Gastroesophageal sphincter (tissue), 4 donors: ENCODE results near the gene AOX1. TPM values are rescaled to one million over a fixed set of nuclear protein-coding genes. Genes with fewer than 3 reads are reported as not detected.

Experiments
- ATAC-seq: fragments of 150-250 bp; one replicate; pipeline ENCODE4 v1.9.1; 2016; ENCODE audit warnings: mild to moderate bottlenecking, moderate library complexity
- H3K27ac ChIP-seq, 4 donors: fragments of 200-600 bp; sonication (generic) in 3 of 4; 1 replicate in 3 of 4; 2 replicates in 1 of 4; pipeline ENCODE4 v1.5.1; 2016 to 2019
- H3K27me3 ChIP-seq: fragments of 200-600 bp; sonication (generic); one replicate; pipeline ENCODE4 v1.5.1; 2019
- H3K36me3 ChIP-seq, 2 donors: fragments of 200-600 bp; sonication (generic); one replicate each; pipeline ENCODE4 v1.5.1; 2019; ENCODE audit warnings: control low read depth in 1 of 2
- H3K4me1 ChIP-seq, 3 donors: fragments of 200-600 bp; sonication (generic); 1 replicate in 2 of 3; 2 replicates in 1 of 3; pipeline ENCODE4 v1.5.1; 2016 to 2019; ENCODE audit warnings: control low read depth in 2 of 3
- H3K4me3 ChIP-seq, 2 donors: fragments of 200-600 bp; sonication (generic); one replicate each; pipeline ENCODE4 v1.5.1; 2019; ENCODE audit warnings: mild to moderate bottlenecking in 1 of 2, moderate library complexity in 1 of 2
- H3K9me3 ChIP-seq, 3 donors: fragments of 200-600 bp; sonication (generic); one replicate each; pipeline ENCODE4 v1.5.1; 2017 to 2019; ENCODE audit warnings: control low read depth in 2 of 3
- CTCF ChIP-seq, 4 experiments: fragments of 200-600 bp in 2 of 4; fragments of 450-650 bp in 2 of 4; sonication (generic) in 1 of 4; IDR thresholded peaks; one replicate each; pipeline ENCODE4 v1.5.1; 2017 to 2019; ENCODE audit warnings: antibody characterized with exemption in 4 of 4, mild to moderate bottlenecking in 2 of 4, moderate library complexity in 2 of 4
- EP300 ChIP-seq: sonication (generic); formaldehyde crosslinking; IDR thresholded peaks from one replicate; pipeline ENCODE4 v1.6.1; 2017; ENCODE audit warnings: antibody characterized with exemption, mild to moderate bottlenecking
- POLR2A ChIP-seq, 2 donors: fragments of 450-650 bp; IDR thresholded peaks; one replicate each; pipeline ENCODE4 v1.6.1; 2017; ENCODE audit warnings: antibody characterized with exemption in 2 of 2, mild to moderate bottlenecking in 2 of 2, moderate library complexity in 1 of 2
- POLR2AphosphoS5 ChIP-seq: sonication (generic); formaldehyde crosslinking; IDR thresholded peaks from one replicate; pipeline ENCODE4 v1.6.1; 2017; ENCODE audit warnings: antibody characterized with exemption
- WGBS, 2 donors: methylation state at CpG; one replicate each; pipeline ENCODE4 v1.1.5; 2018; ENCODE audit warnings: low coverage in 1 of 2; 5-methylcytosine and 5-hydroxymethylcytosine counted together
- total RNA-seq, 4 donors: library from RNA; depleted of rRNA; stranded (reverse); fragments of >200 nt; gene quantifications; one replicate each; pipeline ENCODE4 v1.1.0, GENCODE V29; 2016

AOX1 gene
- total RNA-seq, 4 donors from 2014 or later: 36.7 to 125 (median 85.6) TPM

- TF ChIP-seq EP300 (no peak), POLR2AphosphoS5 (no peak), CTCF (IDR thresholded peaks at IDR 0.05) (no peak), POLR2A (IDR thresholded peaks at IDR 0.05) (no peak)
- H3K36me3 ChIP-seq: peaks cover 0 to 34% of the 10 kb centered on the region in 2 donors
- ATAC-seq: no peak
- H3K9me3 ChIP-seq: no peaks in the 10 kb centered on the region
- H3K4me1 ChIP-seq: no peaks in the 10 kb centered on the region
- H3K4me3 ChIP-seq: no peak overlapping the region
- no peak overlapping the region for H3K27ac ChIP-seq
- 77 to 83% methylated on average over 1 of the region's 1 CpG for WGBS, 2 donors
- H3K27me3 ChIP-seq: no peaks in the 10 kb centered on the region
Measured at GRCh38 chr2:200661477-200661876, 75.7 kb downstream of the AOX1 start.

GRCh38 chr2:200662727-200663126 is 76.9 kb downstream of the AOX1 start:
- TF ChIP-seq POLR2A (IDR thresholded peaks at IDR 0.05) (no peak), CTCF (IDR thresholded peaks at IDR 0.05) (no peak), EP300 (no peak), POLR2AphosphoS5 (no peak)
- H3K4me1 ChIP-seq: no peaks in the 10 kb centered on the region
- no peaks in the 10 kb centered on the region for H3K27me3 ChIP-seq
- H3K36me3 ChIP-seq: peaks cover 0 to 34% of the 10 kb centered on the region in 2 donors
- no peak for ATAC-seq
- H3K9me3 ChIP-seq: no peaks in the 10 kb centered on the region
- H3K27ac ChIP-seq: no peak overlapping the region
- WGBS, 2 donors: 47 to 49% methylated on average over 5 to 7 of the region's 7 CpGs
- H3K4me3 ChIP-seq: no peak overlapping the region

- Histone ChIP-seq H3K27me3 (no peaks in the 10 kb centered on the region), H3K4me3 (no peak overlapping the region), H3K4me1 (no peaks in the 10 kb centered on the region), H3K9me3 (no peaks in the 10 kb centered on the region), H3K27ac (no peak overlapping the region), H3K36me3 (peaks cover 0 to 33% of the 10 kb centered on the region in 2 donors)
- 61% methylated on average over 3 of the region's 6 CpGs; no CpG with 5 or more reads in 1 of the 2 donors for WGBS, 2 donors
- no peak for ATAC-seq
- TF ChIP-seq CTCF (IDR thresholded peaks at IDR 0.05): no peak
- TF ChIP-seq EP300: no peak
- no peak for TF ChIP-seq POLR2A (IDR thresholded peaks at IDR 0.05)
- TF ChIP-seq POLR2AphosphoS5: no peak
Measured at GRCh38 chr2:200664770-200665494, 79.1 kb downstream of the AOX1 start.

GRCh38 chr2:200665626-200666453 is 80.0 kb downstream of the AOX1 start:
- TF ChIP-seq POLR2AphosphoS5 (no peak), EP300 (no peak)
- H3K9me3 ChIP-seq: no peaks in the 10 kb centered on the region
- WGBS, 2 donors: 80 to 88% methylated on average over 1 of the region's 2 CpGs

GRCh38 chr2:200667413-200667812 is 81.6 kb downstream of the AOX1 start:
- H3K4me1 ChIP-seq: no peaks in the 10 kb centered on the region
- no peak for ATAC-seq
- no peak overlapping the region for H3K4me3 ChIP-seq
- WGBS, 2 donors: 80% methylated on average over 1 of the region's 3 CpGs; no CpG with 5 or more reads in 1 of the 2 donors
- H3K36me3 ChIP-seq: peaks cover 0 to 33% of the 10 kb centered on the region in 2 donors
- TF ChIP-seq POLR2AphosphoS5 (no peak), EP300 (no peak), CTCF (IDR thresholded peaks at IDR 0.05) (no peak), POLR2A (IDR thresholded peaks at IDR 0.05) (no peak)
- no peaks in the 10 kb centered on the region for H3K9me3 ChIP-seq
- no peak overlapping the region for H3K27ac ChIP-seq
- H3K27me3 ChIP-seq: no peaks in the 10 kb centered on the region

More at GRCh38 chr2:200665626-200666453, 80.0 kb downstream of the AOX1 start:
- Histone ChIP-seq H3K4me1 (no peaks in the 10 kb centered on the region), H3K36me3 (peaks cover 0 to 33% of the 10 kb centered on the region in 2 donors), H3K27me3 (no peaks in the 10 kb centered on the region), H3K27ac (no peak overlapping the region), H3K4me3 (no peak overlapping the region)
- ATAC-seq: no peak
